ENCODE results near the gene C6orf62. TPM values are rescaled to one million over a fixed set of nuclear protein-coding genes. Genes with fewer than 3 reads are reported as not detected.
"Not testable (repeated sequence)": the region's sequence is repeated elsewhere in the genome, so short reads cannot be mapped to it uniquely, and the experiment has no call there.

Gene C6orf62
- total RNA-seq, 1 donor from 2014 or later, result 48.2 TPM

- intact Hi-C loops (cut with DNase I); DNase-seq (ENCODE audit: low spot score): not testable (repeated sequence)
These were observed 40.1 kb downstream of the C6orf62 start for GRCh38 chr6:24678792-24679352.

GRCh38 chr6:24673625-24674024 is 45.3 kb downstream of the C6orf62 start:
- intact Hi-C loops (cut with DNase I), result no loop called here

DNA sequence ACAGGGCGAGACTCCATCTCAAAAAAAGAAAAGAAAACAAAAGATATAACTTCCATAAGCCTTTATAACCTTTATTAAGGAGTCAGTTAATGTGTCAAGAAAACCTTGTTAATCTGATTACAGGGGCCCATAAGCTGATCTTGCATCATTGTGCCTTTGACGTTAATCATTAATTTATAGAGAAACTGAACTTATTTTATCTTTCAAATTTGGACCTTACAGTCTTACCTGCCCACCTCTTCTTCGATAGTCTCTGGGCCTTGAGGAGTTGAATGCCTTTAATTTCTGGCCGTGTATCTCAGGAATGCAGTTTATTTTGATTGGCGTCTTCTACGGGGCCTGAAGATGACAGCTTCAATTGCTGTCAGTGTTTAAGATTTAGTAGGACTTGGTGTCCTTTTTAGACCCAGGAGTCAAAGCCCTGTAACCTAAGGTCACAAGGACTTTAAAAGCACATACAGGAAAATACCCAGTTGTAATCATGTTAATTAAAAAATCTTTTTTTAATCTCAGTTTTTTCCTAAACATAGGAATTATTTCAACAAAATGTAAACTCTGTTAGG is 46.3 kb downstream of the C6orf62 start:
- intact Hi-C loops (cut with DNase I), result no loop called here
- DNase-seq (ENCODE audit: low spot score), result no peak

More at GRCh38 chr6:24673625-24674024, 45.3 kb downstream of the C6orf62 start:
- no peak for DNase-seq (ENCODE audit: low spot score)

GRCh38 chr6:24671077-24671476 is 47.9 kb downstream of the C6orf62 start:
- intact Hi-C loops (cut with DNase I), result not testable (repeated sequence)

GRCh38 chr6:24670492-24670891 is 48.5 kb downstream of the C6orf62 start:
- DNase-seq (ENCODE audit: low spot score); intact Hi-C loops (cut with DNase I): not testable (repeated sequence)

More at GRCh38 chr6:24671077-24671476, 47.9 kb downstream of the C6orf62 start:
- DNase-seq (ENCODE audit: low spot score), result not testable (repeated sequence)

GRCh38 chr6:24668997-24669361 is 50.0 kb downstream of the C6orf62 start:
- no peak for DNase-seq (ENCODE audit: low spot score)

GRCh38 chr6:24668066-24668996 is 50.6 kb downstream of the C6orf62 start:
- DNase-seq (ENCODE audit: low spot score); intact Hi-C loops (cut with DNase I): not testable (repeated sequence)

More at GRCh38 chr6:24668997-24669361, 50.0 kb downstream of the C6orf62 start:
- intact Hi-C loops (cut with DNase I), result no loop called here

DNA sequence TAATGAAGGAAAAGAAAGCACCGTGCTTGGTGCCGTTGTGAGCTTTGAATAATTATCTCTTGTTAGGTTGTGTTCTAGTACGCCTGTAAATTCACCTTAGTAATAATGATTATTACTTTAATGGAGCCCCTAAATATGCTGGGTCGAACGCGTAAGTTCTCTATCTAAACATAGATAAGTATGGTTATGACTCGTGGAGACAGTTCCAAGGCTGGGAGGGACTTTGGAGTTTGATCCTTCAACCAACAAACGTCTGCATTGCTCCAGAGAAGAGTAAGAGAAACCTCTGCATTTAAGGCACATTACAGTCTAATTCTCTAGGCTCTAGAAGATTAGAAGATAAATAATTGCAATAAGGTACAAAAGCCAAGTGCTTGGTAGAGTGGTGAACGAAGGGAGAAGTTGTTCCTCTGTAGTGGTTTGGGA is 51.6 kb downstream of the C6orf62 start:
- intact Hi-C loops (cut with DNase I), result loop anchor here (2.0 kb wide), 1 partner anchor 53 kb away; no protein-coding TSS in a partner anchor
- no peak for DNase-seq (ENCODE audit: low spot score)

DNA sequence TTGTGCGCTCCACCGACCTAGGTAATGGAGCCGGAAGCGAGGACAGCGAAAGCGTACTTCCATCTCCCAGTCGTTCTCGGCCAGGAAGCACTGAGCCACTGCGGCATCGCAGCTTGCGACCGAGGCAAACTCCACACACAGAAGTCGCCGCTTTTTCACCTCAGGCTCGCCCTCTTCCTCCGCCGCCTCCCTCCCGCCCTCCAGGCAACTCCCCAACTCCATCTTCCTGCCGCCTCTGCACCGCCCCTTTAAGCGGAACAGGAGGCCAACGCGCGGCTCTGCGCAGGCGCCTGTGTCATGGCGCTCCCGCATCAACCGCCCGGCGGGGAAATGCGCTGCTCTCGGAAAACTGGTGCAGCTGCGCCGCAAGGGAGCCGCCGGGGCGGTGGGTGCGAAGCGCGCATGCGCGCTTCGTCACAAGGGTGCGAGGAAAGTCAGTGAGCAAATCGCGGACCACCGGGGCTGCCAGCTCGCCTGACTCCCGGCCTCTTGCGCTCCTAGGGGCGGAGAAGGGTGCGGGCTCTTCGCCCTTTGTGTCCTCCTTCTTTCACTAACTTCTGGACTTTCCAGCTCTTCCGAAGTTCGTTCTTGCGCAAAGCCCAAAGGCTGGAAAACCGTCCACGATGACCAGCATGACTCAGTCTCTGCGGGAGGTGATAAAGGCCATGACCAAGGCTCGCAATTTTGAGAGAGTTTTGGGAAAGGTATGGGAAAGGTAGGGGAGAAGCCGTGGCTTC is 52.1 kb downstream of the C6orf62 start, which contains the start of the genes ACOT13 and TDP2:
Gene ACOT13, plus strand, starts transcription at position 437 of the 737 bp plus-strand sequence. Its CDS starts 187 bp downstream, at position 624.
Gene TDP2, minus strand, starts transcription at position 259 of the 737 bp plus-strand sequence. Its CDS starts 37 bp downstream, at position 222.
- DNase-seq (ENCODE audit: low spot score), result peak; percentile 97
- intact Hi-C loops (cut with DNase I), result loop anchor here (2.0 kb wide), 1 partner anchor 54 kb away; no protein-coding TSS in a partner anchor

GRCh38 chr6:24666097-24666640 is 52.8 kb downstream of the C6orf62 start:
- peak; percentile 81 for DNase-seq (ENCODE audit: low spot score)
- intact Hi-C loops (cut with DNase I), result loop anchor here (2.0 kb wide), 1 partner anchor 55 kb away; no protein-coding TSS in a partner anchor

DNA sequence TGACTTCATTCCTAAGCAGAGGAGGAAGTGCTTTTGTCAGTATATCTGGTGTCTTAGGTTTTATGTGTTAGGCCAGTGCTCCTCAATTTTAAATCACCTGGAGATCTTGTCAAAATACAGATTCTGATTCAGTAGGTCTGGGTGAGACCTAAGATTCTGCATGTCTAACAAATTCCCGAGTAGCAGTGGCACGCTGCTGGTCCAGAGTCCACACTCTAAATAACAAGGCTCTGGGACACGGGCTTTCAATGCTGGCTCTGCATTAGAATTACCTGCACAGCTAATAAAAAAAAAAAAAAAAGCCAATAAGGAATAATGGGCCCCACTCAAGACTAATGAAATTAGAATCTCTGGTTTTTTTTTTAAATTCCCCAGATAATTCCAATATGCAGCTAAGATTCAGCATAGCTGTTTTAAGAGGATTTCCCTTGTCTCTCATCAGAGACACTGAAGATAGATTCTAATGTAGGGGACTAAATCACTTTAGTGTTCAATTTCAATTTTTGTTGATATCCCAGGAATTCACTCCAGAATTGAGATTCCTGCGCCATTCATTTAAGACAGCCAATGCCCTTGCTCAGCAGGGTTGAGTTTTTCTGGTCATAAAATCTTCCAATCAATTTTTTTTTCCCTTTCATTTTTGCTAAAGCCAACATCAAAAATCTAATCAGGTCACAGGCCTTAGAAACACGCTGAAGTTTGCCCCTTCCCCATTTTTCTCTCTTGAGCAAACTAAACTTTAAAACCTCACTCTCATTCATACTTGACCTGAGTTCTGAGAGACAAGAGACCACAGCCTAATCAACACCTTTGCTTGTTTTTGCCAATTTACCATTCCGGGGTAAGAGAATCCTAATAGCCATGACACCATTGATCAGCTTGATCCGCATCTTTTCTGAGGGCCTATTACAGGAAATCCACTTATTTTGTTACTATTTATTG is 54.6 kb downstream of the C6orf62 start:
- intact Hi-C loops (cut with DNase I), result no loop called here
- DNase-seq (ENCODE audit: low spot score), result no peak

DNA sequence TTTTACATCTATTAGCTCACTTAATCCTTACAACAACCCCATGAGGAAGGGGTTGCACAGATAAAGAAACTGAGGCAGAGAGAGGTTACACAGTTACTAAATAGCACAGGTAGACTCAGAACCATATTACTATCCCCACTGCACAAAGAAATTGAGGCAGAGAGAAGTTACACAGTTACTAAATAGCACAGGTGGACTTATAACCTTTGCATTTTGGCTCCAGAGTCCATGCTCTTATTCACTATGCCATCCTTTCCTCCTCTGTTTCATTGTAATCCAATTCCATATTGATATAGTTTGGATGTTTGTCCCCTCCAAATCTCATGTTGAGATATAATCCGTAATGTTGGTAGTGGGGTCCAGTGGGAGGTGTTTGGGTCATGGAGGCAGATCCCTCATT is 55.8 kb downstream of the C6orf62 start:
- DNase-seq (ENCODE audit: low spot score), result no peak
- intact Hi-C loops (cut with DNase I), result no loop called here

GRCh38 chr6:24662236-24662635 is 56.7 kb downstream of the C6orf62 start:
- DNase-seq (ENCODE audit: low spot score), result no peak
- intact Hi-C loops (cut with DNase I), result no loop called here

GRCh38 chr6:24661759-24662158 is 57.2 kb downstream of the C6orf62 start:
- DNase-seq (ENCODE audit: low spot score); intact Hi-C loops (cut with DNase I): not testable (repeated sequence)

GRCh38 chr6:24660105-24660504 is 58.8 kb downstream of the C6orf62 start:
- no peak for DNase-seq (ENCODE audit: low spot score)
- intact Hi-C loops (cut with DNase I), result no loop called here

GRCh38 chr6:24659561-24659960 is 59.4 kb downstream of the C6orf62 start:
- intact Hi-C loops (cut with DNase I), result no loop called here
- DNase-seq (ENCODE audit: low spot score), result no peak

DNA sequence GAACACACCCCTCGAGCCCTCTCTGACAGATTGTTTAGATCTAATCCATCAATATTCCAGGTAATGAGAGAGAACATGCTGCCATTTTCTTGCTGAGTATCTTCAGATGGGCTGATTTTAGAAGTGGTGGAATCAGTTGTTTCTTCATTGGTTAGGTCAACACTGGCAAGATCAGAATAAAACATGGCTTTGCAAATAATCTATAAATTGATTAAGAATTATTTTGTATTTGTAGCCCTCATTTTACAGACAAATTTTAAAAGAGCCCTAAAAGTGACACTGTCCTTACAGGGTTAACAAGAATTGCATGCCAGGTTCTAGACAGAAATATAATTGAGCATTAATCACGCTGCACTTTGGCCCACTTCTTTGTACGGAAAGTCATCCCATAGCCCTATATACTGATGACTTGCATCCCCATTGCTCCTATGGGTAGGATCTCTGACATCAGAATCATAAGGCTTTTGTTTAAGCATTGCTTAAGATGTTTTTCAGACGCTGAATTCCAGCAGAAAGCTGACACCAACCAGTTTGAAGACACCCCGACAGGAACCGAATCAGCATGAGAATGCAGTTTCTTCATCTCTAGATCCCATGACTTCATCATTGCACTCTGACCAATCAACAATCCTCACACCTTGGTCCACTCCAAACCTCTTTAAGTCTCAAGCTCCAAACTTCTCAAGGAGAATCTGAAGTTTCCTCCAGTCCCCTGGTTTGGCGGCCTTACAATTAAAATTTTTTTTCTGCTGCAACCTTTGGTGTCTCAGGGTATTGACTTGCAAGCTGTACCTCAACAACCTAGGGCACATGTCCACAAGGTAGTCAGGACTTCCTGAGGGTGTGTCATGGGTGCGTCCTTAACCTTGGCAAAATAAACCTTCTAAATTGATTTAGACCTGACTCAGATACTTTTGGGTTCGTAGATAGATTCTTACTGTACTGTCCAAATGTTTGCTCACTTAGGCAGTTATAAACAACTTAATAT is 60.1 kb downstream of the C6orf62 start:
- intact Hi-C loops (cut with DNase I), result no loop called here

More for the DNA sequence above, 60.1 kb downstream of the C6orf62 start:
- no peak for DNase-seq (ENCODE audit: low spot score)
